ENCODE data around the gene SPATA2L. TPM values are rescaled to one million over a fixed set of nuclear protein-coding genes. Genes with fewer than 3 reads are reported as not detected.

SPATA2L gene
- total and polyA plus RNA-seq, 2 of the 13 experiments (the other 11 are each of a cell fraction or from before 2014, with no cell fraction given), result 9.1 to 20.7 TPM

- peak; percentile 71 for TF ChIP-seq HNRNPLL (IDR thresholded peaks at IDR 0.05; ENCODE audit: low read depth, low read length, poor library complexity, severe bottlenecking)
- TF ChIP-seq ZNF296 (CRISPR knock-in tag; conservative IDR thresholded peaks at IDR 0.05), result no peak
- TF ChIP-seq GATA4 (IDR thresholded peaks at IDR 0.05; ENCODE audit: borderline replicate concordance, low read depth), result no peak
- TF ChIP-seq ZFP62 (CRISPR knock-in tag; IDR thresholded peaks at IDR 0.05), result no peak
- TF ChIP-seq ZNF432 (CRISPR knock-in tag; IDR thresholded peaks at IDR 0.05; ENCODE audit: borderline replicate concordance), result no peak
- no peak; the same call in 1 of the 2 replicates for TF ChIP-seq ZNF512B (CRISPR knock-in tag; IDR thresholded peaks at IDR 0.05; ENCODE audit: borderline replicate concordance)
- TF ChIP-seq, protein P1, sequence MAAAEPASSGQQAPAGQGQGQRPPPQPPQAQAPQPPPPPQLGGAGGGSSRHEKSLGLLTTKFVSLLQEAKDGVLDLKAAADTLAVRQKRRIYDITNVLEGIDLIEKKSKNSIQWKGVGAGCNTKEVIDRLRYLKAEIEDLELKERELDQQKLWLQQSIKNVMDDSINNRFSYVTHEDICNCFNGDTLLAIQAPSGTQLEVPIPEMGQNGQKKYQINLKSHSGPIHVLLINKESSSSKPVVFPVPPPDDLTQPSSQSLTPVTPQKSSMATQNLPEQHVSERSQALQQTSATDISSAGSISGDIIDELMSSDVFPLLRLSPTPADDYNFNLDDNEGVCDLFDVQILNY (CRISPR knock-in tag; conservative IDR thresholded peaks at IDR 0.05), result 0 out of 2 replicates have a peak, but pooled peaks have one; percentile 39
- peak; percentile 99 for TF ChIP-seq STAT6 (CRISPR knock-in tag; IDR thresholded peaks at IDR 0.05; ENCODE audit: borderline replicate concordance)
- 0 out of 2 replicates have a peak, but pooled peaks have one; percentile 51 for TF ChIP-seq ZNF510 (CRISPR knock-in tag; IDR thresholded peaks at IDR 0.05; ENCODE audit: low read depth)
- peak; percentile 40 for TF ChIP-seq PTBP1 (IDR thresholded peaks at IDR 0.05; ENCODE audit: low read depth, low read length, poor library complexity, severe bottlenecking)
- TF ChIP-seq DPF2 (CRISPR knock-in tag; IDR thresholded peaks at IDR 0.05; ENCODE audit: borderline replicate concordance, low read depth), result peak; percentile 36; the same call in 1 of the 2 replicates
- TF ChIP-seq ATF7 (IDR thresholded peaks at IDR 0.05), result peak; percentile 100
- peak; percentile 99 for TF ChIP-seq ATF7 (CRISPR knock-in tag; IDR thresholded peaks at IDR 0.05)
- TF ChIP-seq GZF1 (CRISPR knock-in tag; IDR thresholded peaks at IDR 0.05), result no peak
- no peak; the same call in 1 of the 2 replicates for TF ChIP-seq ZNF547 (CRISPR knock-in tag; IDR thresholded peaks at IDR 0.05)
- peak; percentile 97 for TF ChIP-seq ZNF567 (CRISPR knock-in tag; IDR thresholded peaks at IDR 0.05; ENCODE audit: borderline replicate concordance)
- TF ChIP-seq, protein P2, sequence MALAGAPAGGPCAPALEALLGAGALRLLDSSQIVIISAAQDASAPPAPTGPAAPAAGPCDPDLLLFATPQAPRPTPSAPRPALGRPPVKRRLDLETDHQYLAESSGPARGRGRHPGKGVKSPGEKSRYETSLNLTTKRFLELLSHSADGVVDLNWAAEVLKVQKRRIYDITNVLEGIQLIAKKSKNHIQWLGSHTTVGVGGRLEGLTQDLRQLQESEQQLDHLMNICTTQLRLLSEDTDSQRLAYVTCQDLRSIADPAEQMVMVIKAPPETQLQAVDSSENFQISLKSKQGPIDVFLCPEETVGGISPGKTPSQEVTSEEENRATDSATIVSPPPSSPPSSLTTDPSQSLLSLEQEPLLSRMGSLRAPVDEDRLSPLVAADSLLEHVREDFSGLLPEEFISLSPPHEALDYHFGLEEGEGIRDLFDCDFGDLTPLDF (CRISPR knock-in tag; IDR thresholded peaks at IDR 0.05), result no peak; the same call in 1 of the 2 replicates
- no peak for TF ChIP-seq HNRNPK (IDR thresholded peaks at IDR 0.05; ENCODE audit: low read depth, low read length, poor library complexity, severe bottlenecking)
- peak; percentile 69; the same call in 1 of the 2 replicates for TF ChIP-seq HOMEZ (CRISPR knock-in tag; IDR thresholded peaks at IDR 0.05; ENCODE audit: low read depth)
- TF ChIP-seq TBX2 (CRISPR knock-in tag; IDR thresholded peaks at IDR 0.05; ENCODE audit: borderline replicate concordance), result peak; percentile 72
Measured at GRCh38 chr16:89700100-89700648, 1.3 kb downstream of the SPATA2L start (continued).
